Measurements from ENCODE around the gene EVPLL.
"Not testable (repeated sequence)": the region's sequence is repeated elsewhere in the genome, so short reads cannot be mapped to it uniquely, and the experiment has no call there.

GRCh38 chr17:18403166-18403565, 25.6 kb downstream of the EVPLL start:
- not testable (repeated sequence) for TF ChIP-seq POLR2AphosphoS5, CTCF, EP300, POLR2A (IDR thresholded peaks at IDR 0.05)

Data from sigmoid colon (tissue), 4 donors.